IPS DF 6.9 (cell line): ENCODE data around the gene DACT3.

Experiments
- DNase-seq: peaks from one replicate; pipeline ENCODE4 v3.0.0-alpha.2; 2013; ENCODE audit warnings: low read depth, low spot score
- H3K27ac ChIP-seq: one replicate; pipeline ENCODE4 v1.5.1; 2013; ENCODE audit warnings: low read length, control low read depth
- H3K27me3 ChIP-seq: 2 replicates; pipeline ENCODE4 v1.6.1; 2013; ENCODE audit warnings: mild to moderate bottlenecking, low read length; ENCODE audit not compliant: control insufficient read depth, insufficient read depth
- H3K36me3 ChIP-seq: 2 replicates; pipeline ENCODE4 v1.6.1; 2013; ENCODE audit warnings: low read length; ENCODE audit not compliant: control insufficient read depth, insufficient read depth
- H3K4me1 ChIP-seq: 2 replicates; pipeline ENCODE4 v1.6.1; 2013; ENCODE audit warnings: low read length; ENCODE audit not compliant: control insufficient read depth, insufficient read depth
- H3K4me3 ChIP-seq: 2 replicates; pipeline ENCODE4 v1.5.1; 2013; ENCODE audit warnings: mild to moderate bottlenecking, low read length
- H3K9me3 ChIP-seq: 2 replicates; pipeline ENCODE4 v1.6.1; 2013; ENCODE audit warnings: low read length, inconsistent platforms; ENCODE audit not compliant: control insufficient read depth, insufficient read depth
- WGBS: extraction: QIAGEN DNeasy Blood & Tissue Kit; methylation state at CpG from one replicate; pipeline ENCODE4 v1.1.7; 2013; ENCODE audit warnings: mixed read lengths, missing lambda C conversion rate; ENCODE audit not compliant: insufficient read length, insufficient coverage; 5-methylcytosine and 5-hydroxymethylcytosine counted together

DACT3 gene, protein sequence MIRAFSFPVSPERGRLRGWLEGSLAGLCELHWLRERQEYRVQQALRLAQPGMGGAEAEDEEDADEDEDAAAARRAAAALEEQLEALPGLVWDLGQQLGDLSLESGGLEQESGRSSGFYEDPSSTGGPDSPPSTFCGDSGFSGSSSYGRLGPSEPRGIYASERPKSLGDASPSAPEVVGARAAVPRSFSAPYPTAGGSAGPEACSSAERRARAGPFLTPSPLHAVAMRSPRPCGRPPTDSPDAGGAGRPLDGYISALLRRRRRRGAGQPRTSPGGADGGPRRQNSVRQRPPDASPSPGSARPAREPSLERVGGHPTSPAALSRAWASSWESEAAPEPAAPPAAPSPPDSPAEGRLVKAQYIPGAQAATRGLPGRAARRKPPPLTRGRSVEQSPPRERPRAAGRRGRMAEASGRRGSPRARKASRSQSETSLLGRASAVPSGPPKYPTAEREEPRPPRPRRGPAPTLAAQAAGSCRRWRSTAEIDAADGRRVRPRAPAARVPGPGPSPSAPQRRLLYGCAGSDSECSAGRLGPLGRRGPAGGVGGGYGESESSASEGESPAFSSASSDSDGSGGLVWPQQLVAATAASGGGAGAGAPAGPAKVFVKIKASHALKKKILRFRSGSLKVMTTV

GRCh38 chr19:46661020-46661731, at the start of gene DACT3:
DACT3 (minus strand) TSS chr19:46661182; CDS start chr19:46661064, 118 bp downstream.
- no peaks in the 10 kb centered on the region for H3K9me3 ChIP-seq
- H3K36me3 ChIP-seq: no peaks in the 10 kb centered on the region
- no CpG with 5 or more reads among the region's 61 CpGs for WGBS
- no peak within 1 kb of the TSS for H3K27ac ChIP-seq
- no peaks in the 10 kb centered on the region; the same call in 1 of the 2 replicates for H3K27me3 ChIP-seq
- DNase-seq: peak; percentile 98
- H3K4me1 ChIP-seq: no peaks in the 10 kb centered on the region; the same call in 1 of the 2 replicates
- peak within 1 kb of the TSS; percentile 53; the same call in 1 of the 2 replicates for H3K4me3 ChIP-seq

- H3K9me3 ChIP-seq: no peaks in the 10 kb centered on the region
- WGBS: no CpG with 5 or more reads among the region's 25 CpGs
Observed at GRCh38 chr19:46710687-46711086, 49.7 kb upstream of the DACT3 start.

DNA sequence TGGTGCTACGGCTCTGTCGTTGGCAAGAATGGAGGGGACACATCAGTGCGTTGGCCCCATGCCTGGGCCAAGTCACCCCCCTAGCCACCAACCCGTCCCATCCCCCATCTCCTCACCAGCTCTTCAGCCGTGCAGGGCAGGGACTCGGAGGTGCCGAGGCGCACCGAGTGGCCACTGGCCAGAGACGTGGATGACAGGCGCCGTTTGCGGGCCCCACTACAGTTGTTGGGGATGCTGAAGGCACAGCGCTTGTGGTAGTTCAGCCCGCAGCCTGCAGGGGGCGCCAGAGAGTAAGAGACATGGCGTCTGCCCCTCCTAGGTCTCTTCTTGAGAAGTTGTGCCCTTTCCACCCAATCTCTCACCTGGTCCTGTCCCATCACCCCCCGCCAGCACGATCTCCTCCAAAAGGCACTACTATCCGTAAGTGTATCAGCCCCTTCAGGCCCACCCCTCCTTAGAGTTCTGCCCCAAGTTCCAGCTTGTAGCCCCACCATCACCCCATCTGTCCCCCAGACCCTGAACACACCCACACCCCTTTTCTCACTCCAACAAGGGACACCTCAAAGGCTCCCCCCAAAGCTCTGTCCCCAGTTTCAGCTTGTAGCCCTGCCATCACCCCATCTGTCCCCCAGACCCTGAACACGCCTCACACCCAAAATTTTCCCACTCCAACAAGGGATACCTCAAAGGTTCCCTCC, 43.5 kb upstream of the DACT3 start:
- DNase-seq: no peak
- Histone ChIP-seq H3K27ac (no peak overlapping the region), H3K4me3 (no peak overlapping the region), H3K9me3 (no peaks in the 10 kb centered on the region), H3K27me3 (no peaks in the 10 kb centered on the region), H3K36me3 (peaks cover 17% of the 10 kb centered on the region), H3K4me1 (no peaks in the 10 kb centered on the region)
- no CpG with 5 or more reads among the region's 21 CpGs for WGBS

More at GRCh38 chr19:46710687-46711086, 49.7 kb upstream of the DACT3 start:
- Histone ChIP-seq H3K4me3 (no peak overlapping the region), H3K27ac (no peak overlapping the region), H3K4me1 (peaks cover 1% of the 10 kb centered on the region; the same call in 1 of the 2 replicates), H3K36me3 (no peaks in the 10 kb centered on the region), H3K27me3 (no peaks in the 10 kb centered on the region)
- no peak for DNase-seq

DNA sequence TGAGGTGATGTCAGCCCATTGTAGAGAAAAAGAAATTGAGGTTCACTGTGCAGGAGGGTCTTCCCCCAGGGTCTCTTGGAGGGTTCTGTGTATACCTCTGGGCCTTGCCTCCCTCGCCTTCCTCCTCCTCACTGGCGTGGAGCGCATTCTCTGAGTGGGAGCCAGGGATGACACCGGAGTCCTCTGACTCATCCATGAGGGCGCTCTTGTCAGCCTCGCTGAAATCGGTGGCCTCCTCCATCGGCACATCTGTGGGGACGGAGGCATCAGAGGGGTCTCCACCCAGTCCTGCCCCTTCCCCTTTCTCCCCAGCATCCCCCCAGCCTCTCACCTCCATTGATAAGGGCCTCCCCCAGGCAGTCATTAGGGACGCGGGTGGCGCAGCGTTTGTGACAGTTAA, 39.7 kb upstream of the DACT3 start:
- Histone ChIP-seq H3K27ac (no peak overlapping the region), H3K27me3 (no peaks in the 10 kb centered on the region), H3K4me1 (no peaks in the 10 kb centered on the region), H3K36me3 (peaks cover 19% of the 10 kb centered on the region), H3K4me3 (no peak overlapping the region), H3K9me3 (no peaks in the 10 kb centered on the region)
- no CpG with 5 or more reads among the region's 13 CpGs for WGBS
- DNase-seq: no peak

DNA sequence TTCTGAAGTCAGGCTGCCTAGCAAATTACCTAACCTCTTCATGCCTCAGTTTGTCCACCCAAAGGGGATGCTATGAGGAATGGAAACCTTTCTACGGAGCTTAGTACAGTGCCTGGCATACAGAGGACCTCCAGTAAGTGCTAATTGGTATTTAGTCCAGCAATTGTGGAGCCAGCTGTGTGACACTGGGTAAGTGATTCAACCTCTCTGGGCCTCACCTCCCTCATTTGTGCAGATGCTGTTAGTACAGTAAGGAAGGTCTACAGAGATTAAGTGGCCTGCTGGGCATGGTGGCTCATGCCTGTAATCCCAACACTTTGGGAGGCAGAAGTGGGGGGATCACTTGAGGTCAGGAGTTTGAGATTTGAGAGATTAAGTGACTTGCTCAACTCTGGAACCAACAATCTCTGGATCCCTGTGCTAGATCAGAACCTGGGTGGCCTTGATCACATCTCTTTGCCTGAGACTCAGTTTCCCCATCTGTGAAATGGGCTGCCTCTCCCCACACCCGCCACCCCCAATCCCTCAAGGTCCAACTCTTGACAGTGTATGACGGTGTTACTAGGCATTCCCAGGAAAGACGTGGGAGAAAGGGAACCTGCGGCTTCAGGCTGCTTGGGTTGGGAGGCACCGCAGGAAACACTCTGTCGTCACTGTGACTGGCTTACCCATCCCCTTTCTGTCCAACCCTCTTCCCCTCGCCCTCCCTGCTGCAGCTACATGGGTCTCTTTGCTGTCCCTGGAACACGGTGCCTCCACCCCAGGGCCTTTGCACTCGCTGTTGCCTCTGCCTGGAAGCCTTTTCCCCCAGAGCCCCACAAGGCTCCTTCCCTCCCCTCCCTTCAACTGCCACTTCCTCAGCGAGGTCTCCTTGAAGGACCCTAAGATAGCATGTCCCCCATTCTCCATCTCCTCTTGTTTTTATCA, 37.7 kb upstream of the DACT3 start:
- H3K36me3 ChIP-seq: peaks cover 20% of the 10 kb centered on the region

DNA sequence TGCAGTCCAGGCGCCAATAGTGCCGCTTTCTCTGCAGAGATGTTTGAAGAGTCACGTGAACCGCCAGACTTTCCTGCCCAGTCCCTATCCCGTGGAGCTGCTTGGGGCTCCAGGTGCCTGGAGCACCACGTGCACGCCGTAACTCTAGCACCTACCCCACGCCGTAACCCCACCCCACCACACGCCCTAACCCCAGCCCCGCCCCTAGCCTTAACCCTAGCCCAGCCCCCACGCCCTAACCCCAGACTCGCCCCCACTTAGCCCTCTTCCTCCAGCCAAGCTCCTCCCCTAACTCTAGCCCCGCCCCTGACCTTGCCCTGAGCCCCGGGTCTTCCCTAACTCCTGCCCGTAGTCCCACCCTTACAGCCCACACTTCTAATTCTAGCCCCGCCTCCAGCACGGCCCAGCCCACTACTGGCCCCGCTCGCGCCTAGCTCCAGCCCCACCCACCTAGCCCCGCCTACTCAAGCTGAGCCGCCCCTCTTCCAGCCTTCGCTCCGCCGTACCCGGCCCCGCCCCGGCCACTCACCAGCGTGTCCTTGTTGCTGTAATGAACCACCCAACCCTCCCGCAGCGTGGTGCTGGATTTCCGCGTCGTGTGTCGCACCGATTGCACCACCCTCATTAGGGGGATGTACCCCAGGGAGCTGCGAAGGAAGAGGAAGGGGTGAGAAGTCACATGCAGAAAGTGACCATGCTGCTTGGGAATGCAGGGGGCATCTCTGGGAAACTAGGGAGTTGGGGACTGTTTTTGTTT, 36.4 kb upstream of the DACT3 start:
- Histone ChIP-seq H3K9me3 (no peaks in the 10 kb centered on the region), H3K27me3 (no peaks in the 10 kb centered on the region), H3K4me3 (no peak overlapping the region; the same call in 1 of the 2 replicates), H3K27ac (no peak overlapping the region), H3K36me3 (peaks cover 33% of the 10 kb centered on the region), H3K4me1 (no peaks in the 10 kb centered on the region)
- WGBS: no CpG with 5 or more reads among the region's 39 CpGs
- DNase-seq: peak; percentile 92

More for the DNA sequence above, 37.7 kb upstream of the DACT3 start:
- Histone ChIP-seq H3K27ac (no peak overlapping the region), H3K4me3 (no peak overlapping the region), H3K9me3 (no peaks in the 10 kb centered on the region), H3K27me3 (no peaks in the 10 kb centered on the region), H3K4me1 (no peaks in the 10 kb centered on the region)
- no CpG with 5 or more reads among the region's 11 CpGs for whole genome bisulfite sequencing
- DNase-seq: no peak

GRCh38 chr19:46696866-46697203, 35.9 kb upstream of the DACT3 start:
- Histone ChIP-seq H3K36me3 (peaks cover 38% of the 10 kb centered on the region), H3K4me1 (no peaks in the 10 kb centered on the region), H3K27ac (no peak overlapping the region), H3K4me3 (no peak overlapping the region), H3K9me3 (no peaks in the 10 kb centered on the region), H3K27me3 (no peaks in the 10 kb centered on the region)
- no peak for DNase-seq
- no CpG with 5 or more reads among the region's 9 CpGs for WGBS

DNA sequence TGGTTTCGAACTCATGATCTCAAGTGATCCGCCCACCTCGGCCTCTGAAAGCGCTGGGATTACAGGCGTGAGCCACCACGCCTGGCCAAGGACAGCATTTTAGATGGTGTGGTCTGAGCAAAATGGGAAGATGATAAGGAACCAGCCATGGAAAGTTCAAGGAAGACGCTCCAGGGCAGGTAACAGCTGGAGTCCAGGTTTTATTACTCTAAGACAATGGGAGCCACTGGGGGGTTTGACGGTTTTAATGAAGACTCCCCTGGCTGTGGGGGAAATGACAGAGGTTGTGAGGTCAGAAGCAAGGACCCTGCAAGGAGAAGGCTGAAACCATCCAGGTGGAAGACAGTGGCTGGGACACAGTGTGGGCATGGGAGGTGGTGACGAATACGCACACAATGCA, 35.1 kb upstream of the DACT3 start:
- no CpG with 5 or more reads among the region's 10 CpGs for WGBS
- Histone ChIP-seq H3K4me3 (no peak overlapping the region), H3K9me3 (no peaks in the 10 kb centered on the region), H3K4me1 (no peaks in the 10 kb centered on the region), H3K27ac (no peak overlapping the region), H3K27me3 (no peaks in the 10 kb centered on the region), H3K36me3 (peaks cover 40% of the 10 kb centered on the region)
- DNase-seq: no peak

DNA sequence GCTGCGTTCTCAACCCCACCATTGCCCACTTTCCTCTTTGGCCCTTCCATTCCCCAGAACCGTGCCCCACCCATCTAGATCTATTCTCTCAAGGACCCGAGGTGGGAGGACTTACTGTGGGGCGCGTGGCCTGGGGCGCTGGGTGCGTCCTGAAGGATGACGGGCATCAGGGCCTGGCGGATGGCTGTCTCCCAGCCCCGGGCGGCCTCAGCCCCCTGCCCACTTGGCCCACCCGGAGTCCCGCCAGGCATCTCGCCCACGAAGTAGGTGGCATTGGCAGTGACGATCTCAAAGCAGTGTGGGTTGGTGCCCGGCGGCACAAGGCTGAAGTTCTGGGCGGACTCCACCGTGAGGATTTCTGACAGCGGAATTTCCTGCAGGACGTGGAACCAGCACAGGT, 32.8 kb upstream of the DACT3 start:
- Histone ChIP-seq H3K4me1 (no peaks in the 10 kb centered on the region), H3K4me3 (no peak overlapping the region), H3K9me3 (no peaks in the 10 kb centered on the region), H3K36me3 (peaks cover 41% of the 10 kb centered on the region), H3K27ac (no peak overlapping the region), H3K27me3 (no peaks in the 10 kb centered on the region)
- no peak for DNase-seq
- WGBS: no CpG with 5 or more reads among the region's 22 CpGs
